Measurements from ENCODE around the gene RHOA. TPM values are rescaled to one million over a fixed set of nuclear protein-coding genes. Genes with fewer than 3 reads are reported as not detected.

RHOA gene
- polyA plus RNA-seq, 2 of the 4 experiments (the other 2 are of a cell fraction) = 332 to 549 TPM

DNA sequence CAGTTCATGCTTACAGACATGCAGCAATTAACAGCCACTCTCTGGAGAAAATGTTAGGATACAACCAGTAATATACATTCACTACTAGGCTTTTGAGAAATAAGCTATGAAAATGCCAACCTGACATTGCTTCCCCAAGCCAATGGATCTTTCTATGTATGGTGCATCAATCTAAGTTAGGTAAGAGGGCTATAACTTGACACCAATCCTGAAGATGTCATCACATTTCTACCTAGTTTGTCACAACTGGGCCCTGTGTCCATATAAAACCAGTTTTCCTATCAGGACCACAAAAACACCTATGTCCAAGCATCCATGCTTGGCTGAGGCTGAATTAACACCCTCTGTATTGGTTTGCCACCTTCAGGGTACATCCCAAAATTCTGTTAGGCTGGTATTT lies 39.8 kb downstream of the RHOA start:
- DNase-seq (ENCODE audit: low read depth in 1 of 2, low spot score in 1 of 2) (no peak), FAIRE-seq (no peak), ATAC-seq (no peak)
- Histone ChIP-seq H3K4me1 (no peaks in the 10 kb centered on the region), H3K27ac (no peak overlapping the region), H3K4me2 (no peak overlapping the region), H3K4me3 (no peak overlapping the region), H3K9me3 (no peaks in the 10 kb centered on the region)
- TF ChIP-seq KDM5A (IDR thresholded peaks at IDR 0.05) (no peak), FOSL2 (IDR thresholded peaks at IDR 0.05) (no peak), FOSL2 (CRISPR knock-in tag; IDR thresholded peaks at IDR 0.05) (no peak), HOXB13 (CRISPR knock-in tag; IDR thresholded peaks at IDR 0.05; ENCODE audit: low read depth) (no peak), CHD4 (IDR thresholded peaks at IDR 0.05; ENCODE audit: borderline replicate concordance) (no peak), SREBF2 (IDR thresholded peaks at IDR 0.05) (no peak), RAD21 (conservative IDR thresholded peaks at IDR 0.05 in 1 of 2, IDR thresholded peaks at IDR 0.05 in 1 of 2) (no peak), NFE2L2 (conservative IDR thresholded peaks at IDR 0.05; ENCODE audit: low read length) (no peak), JUN (IDR thresholded peaks at IDR 0.05) (no peak), ZC3H11A (IDR thresholded peaks at IDR 0.05) (no peak), FOSB (CRISPR knock-in tag; IDR thresholded peaks at IDR 0.05) (no peak), SMC3 (IDR thresholded peaks at IDR 0.05) (no peak), MAZ (IDR thresholded peaks at IDR 0.05; ENCODE audit: borderline replicate concordance, low read depth, low read length) (no peak), PHF8 (IDR thresholded peaks at IDR 0.05; ENCODE audit: borderline replicate concordance, low read depth) (no peak)
- TF ChIP-seq, protein P1, sequence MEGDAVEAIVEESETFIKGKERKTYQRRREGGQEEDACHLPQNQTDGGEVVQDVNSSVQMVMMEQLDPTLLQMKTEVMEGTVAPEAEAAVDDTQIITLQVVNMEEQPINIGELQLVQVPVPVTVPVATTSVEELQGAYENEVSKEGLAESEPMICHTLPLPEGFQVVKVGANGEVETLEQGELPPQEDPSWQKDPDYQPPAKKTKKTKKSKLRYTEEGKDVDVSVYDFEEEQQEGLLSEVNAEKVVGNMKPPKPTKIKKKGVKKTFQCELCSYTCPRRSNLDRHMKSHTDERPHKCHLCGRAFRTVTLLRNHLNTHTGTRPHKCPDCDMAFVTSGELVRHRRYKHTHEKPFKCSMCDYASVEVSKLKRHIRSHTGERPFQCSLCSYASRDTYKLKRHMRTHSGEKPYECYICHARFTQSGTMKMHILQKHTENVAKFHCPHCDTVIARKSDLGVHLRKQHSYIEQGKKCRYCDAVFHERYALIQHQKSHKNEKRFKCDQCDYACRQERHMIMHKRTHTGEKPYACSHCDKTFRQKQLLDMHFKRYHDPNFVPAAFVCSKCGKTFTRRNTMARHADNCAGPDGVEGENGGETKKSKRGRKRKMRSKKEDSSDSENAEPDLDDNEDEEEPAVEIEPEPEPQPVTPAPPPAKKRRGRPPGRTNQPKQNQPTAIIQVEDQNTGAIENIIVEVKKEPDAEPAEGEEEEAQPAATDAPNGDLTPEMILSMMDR (IDR thresholded peaks at IDR 0.05) = no peak
- TF ChIP-seq, protein P2, sequence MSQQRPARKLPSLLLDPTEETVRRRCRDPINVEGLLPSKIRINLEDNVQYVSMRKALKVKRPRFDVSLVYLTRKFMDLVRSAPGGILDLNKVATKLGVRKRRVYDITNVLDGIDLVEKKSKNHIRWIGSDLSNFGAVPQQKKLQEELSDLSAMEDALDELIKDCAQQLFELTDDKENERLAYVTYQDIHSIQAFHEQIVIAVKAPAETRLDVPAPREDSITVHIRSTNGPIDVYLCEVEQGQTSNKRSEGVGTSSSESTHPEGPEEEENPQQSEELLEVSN (IDR thresholded peaks at IDR 0.05; ENCODE audit: borderline replicate concordance, low read depth) = no peak
- TF ChIP-seq, protein P3, sequence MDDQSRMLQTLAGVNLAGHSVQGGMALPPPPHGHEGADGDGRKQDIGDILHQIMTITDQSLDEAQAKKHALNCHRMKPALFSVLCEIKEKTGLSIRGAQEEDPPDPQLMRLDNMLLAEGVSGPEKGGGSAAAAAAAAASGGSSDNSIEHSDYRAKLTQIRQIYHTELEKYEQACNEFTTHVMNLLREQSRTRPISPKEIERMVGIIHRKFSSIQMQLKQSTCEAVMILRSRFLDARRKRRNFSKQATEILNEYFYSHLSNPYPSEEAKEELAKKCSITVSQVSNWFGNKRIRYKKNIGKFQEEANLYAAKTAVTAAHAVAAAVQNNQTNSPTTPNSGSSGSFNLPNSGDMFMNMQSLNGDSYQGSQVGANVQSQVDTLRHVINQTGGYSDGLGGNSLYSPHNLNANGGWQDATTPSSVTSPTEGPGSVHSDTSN (IDR thresholded peaks at IDR 0.05) = no peak
- TF ChIP-seq, protein P4, sequence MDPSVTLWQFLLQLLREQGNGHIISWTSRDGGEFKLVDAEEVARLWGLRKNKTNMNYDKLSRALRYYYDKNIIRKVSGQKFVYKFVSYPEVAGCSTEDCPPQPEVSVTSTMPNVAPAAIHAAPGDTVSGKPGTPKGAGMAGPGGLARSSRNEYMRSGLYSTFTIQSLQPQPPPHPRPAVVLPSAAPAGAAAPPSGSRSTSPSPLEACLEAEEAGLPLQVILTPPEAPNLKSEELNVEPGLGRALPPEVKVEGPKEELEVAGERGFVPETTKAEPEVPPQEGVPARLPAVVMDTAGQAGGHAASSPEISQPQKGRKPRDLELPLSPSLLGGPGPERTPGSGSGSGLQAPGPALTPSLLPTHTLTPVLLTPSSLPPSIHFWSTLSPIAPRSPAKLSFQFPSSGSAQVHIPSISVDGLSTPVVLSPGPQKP (IDR thresholded peaks at IDR 0.05; ENCODE audit: low read depth, low read length) = no peak
- ChIA-PET CTCF (interaction anchor here (0.7 kb wide), 1 partner anchor 49 kb away, joined by 3 read pairs; no protein-coding TSS in a partner anchor), POLR2A (no interaction called here)

DNA sequence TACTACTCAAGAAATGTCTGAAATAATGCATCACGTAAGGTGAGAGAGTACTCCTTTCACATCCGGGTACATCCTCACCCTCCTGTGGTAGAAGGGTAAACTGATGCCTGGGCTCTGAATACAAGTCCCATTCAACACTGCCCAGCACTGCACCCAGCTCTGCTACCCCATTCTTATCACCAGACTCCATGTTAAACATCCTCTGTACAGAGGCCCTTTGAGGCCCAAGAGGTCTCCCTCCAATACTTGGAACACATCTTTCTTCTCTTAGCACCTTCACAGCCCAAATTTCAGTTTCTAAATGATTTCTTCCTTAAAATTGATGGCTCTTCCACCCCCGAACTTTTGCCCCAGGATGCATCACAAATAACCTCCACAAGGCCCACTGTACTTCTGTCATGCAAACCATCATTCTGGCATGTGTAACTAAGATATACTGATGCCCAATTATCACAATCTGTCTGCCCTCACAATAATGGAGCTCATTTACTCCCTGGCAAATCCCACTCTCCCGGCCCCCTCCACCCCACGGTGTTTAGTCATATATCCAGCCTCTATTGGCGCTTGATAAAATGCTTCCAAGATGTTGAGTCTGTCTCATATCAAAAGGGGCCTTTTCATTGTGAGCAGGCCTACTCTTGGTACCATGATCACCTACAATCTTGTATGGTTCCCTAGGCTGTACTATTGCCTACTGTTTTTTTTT lies 41.0 kb downstream of the RHOA start:
- Histone ChIP-seq H3K4me3 (no peak overlapping the region), H3K4me2 (no peak overlapping the region), H3K27ac (no peak overlapping the region), H3K4me1 (no peaks in the 10 kb centered on the region), H3K9me3 (no peaks in the 10 kb centered on the region)
- no peak for TF ChIP-seq EHMT2 (IDR thresholded peaks at IDR 0.05; ENCODE audit: low read depth)
- TF ChIP-seq MAZ (IDR thresholded peaks at IDR 0.05; ENCODE audit: borderline replicate concordance, low read depth, low read length) = no peak
- no peak for TF ChIP-seq RAD21 (conservative IDR thresholded peaks at IDR 0.05 in 1 of 2, IDR thresholded peaks at IDR 0.05 in 1 of 2)
- no peak for TF ChIP-seq MAFK (IDR thresholded peaks at IDR 0.05; ENCODE audit: partially characterized antibody)
- TF ChIP-seq FOSB (CRISPR knock-in tag; IDR thresholded peaks at IDR 0.05) = no peak
- TF ChIP-seq SMC3 (IDR thresholded peaks at IDR 0.05) = no peak
- no peak for TF ChIP-seq RFX5 (IDR thresholded peaks at IDR 0.05)
- no peak for TF ChIP-seq HOXB13 (CRISPR knock-in tag; IDR thresholded peaks at IDR 0.05; ENCODE audit: low read depth)
- TF ChIP-seq PHF8 (IDR thresholded peaks at IDR 0.05; ENCODE audit: borderline replicate concordance, low read depth) = no peak
- TF ChIP-seq KDM5A (IDR thresholded peaks at IDR 0.05) = no peak
- no peak for TF ChIP-seq JUN (IDR thresholded peaks at IDR 0.05)
- TF ChIP-seq, protein P4 (IDR thresholded peaks at IDR 0.05; ENCODE audit: low read depth, low read length) = no peak
- no peak for TF ChIP-seq TP53 (CRISPR knock-in tag; IDR thresholded peaks at IDR 0.05)
- no peak for TF ChIP-seq GATA3 (IDR thresholded peaks at IDR 0.05; ENCODE audit: borderline replicate concordance)
- ATAC-seq (no peak; a peak in 1 of 6 replicates), FAIRE-seq (no peak), DNase-seq (ENCODE audit: low read depth in 1 of 2, low spot score in 1 of 2) (no peak)
- ChIA-PET POLR2A (interaction anchor here (0.5 to 1.2 kb wide), 3 partner anchors 10 to 21 kb away, joined by 3 read pairs; no protein-coding TSS in a partner anchor), CTCF (interaction anchor here (0.5 kb wide), 1 partner anchor 289 kb away, joined by 6 read pairs; no protein-coding TSS in a partner anchor)
- 83% methylated on average over 6 of the region's 6 CpGs for WGBS (ENCODE audit: missing lambda C conversion rate)
